ENCODE measurements around the gene HELB.

HELB gene

DNA sequence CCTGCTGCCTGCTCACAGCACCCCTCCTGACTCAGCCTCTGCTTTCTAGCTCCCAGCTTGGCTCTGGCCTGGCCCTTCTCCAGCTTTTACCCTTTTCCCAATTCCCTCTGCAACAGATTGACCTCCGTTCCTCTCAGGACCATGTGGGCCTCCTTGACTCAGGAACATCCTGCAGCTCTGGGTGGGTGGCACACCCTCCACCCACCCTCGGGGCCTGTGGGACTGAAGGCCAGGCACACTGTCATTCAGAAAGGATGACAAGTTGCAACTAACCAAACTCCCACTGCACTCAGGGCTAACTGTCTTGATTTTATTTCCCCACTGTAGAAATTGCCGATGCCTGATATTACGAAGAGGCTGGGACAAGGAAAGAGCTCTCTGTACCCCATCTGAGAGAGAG is 59.4 kb downstream of the HELB start:
- DNase-seq (ENCODE audit: low read depth, low spot score), result no peak

GRCh38 chr12:66365718-66366490 is 63.6 kb downstream of the HELB start:
- DNase-seq (ENCODE audit: low read depth, low spot score), result no peak

DNA sequence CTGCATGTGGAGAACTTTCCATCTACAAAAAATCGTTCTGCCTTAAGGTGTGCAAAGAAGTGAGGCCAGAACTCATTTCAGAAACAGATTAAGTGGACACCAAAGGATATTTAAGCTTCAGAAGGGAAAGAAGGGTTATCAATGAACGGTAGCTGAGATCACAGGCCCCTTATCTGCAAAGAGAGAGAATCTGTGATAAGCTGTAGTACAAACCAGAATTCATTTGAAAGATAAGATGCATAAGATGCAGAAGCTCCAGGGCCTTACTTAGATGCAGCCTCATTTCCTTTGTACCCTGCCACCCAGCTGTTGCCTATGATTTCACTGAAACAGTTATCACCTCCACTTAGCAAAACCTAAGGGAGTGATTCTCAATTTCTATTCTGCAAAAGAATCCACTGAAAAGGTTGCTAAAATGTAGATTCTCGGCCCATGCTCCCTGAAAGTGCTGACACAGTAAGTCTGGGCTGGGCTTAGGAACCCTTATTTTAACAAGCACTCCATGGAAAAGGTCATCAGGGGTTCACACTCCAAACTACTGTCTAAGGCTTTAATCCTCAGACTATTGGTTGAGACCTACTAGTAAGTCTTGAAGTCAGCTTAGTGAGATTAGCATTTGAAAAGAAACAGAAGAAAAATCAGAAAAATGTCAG is 64.8 kb downstream of the HELB start:
- no peak for DNase-seq (ENCODE audit: low read depth, low spot score)

GRCh38 chr12:66371982-66372381 is 69.7 kb downstream of the HELB start:
- no peak for DNase-seq (ENCODE audit: low read depth, low spot score)

GRCh38 chr12:66375560-66375959 is 73.3 kb downstream of the HELB start:
- no peak for DNase-seq (ENCODE audit: low read depth, low spot score)

DNA sequence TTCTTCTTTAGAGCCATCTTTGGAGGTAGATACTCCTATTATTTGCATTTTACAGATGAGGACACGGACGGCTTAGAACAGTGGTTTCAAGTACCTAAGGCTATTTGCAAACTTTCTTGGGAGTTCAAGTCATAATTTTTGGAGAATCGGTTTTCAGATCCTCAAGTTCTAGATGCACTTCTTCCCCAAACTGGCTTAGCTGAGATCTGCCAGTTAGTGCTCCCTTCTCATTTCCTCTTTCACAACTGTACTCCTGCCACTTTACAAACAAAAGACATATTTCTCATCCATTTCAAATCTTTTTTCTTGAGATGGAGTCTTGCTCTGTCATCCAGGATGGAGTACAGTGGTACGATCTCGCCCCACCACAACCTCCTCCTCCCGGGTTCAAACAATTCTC is 77.3 kb downstream of the HELB start:
- DNase-seq (ENCODE audit: low read depth, low spot score), result no peak

DNA sequence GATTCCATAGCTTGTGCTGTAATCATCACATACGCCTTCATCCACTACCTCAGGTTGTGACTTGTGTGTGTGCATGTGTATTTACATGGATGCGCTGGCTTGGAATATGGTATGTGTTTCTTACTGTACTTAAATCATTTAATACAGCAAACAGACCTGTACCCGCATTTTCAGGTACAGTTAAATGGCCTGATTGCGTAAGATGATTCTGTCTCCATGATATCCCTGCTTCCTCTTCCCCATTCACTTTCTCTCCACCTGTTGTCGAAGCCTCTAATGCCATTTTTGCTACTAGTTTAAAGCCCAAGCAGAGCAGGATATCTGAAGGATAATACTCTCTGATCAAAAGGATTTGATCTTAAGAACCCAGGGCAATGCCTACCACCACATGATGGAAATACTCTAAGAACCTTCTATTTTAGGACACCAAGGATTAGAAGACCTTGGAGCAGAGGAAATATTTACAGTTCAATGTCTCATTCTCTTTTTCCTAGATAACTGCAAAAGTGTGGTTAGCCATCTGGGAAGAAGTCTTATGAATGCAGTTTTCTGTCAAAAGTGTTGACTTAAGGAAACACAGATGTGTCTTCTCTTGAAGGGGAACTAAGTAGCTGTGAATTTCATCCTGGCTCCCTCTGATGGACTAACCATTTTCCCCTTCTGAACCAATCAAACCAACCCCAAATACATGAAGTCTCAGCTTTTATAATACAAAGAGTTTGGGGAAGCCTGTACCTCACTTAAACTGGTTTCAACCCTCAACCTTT is 78.7 kb downstream of the HELB start:
- DNase-seq (ENCODE audit: low read depth, low spot score), result no peak

- DNase-seq (ENCODE audit: low read depth, low spot score), result no peak
Measured at GRCh38 chr12:66387117-66387516, 84.8 kb downstream of the HELB start.
